Astrocyte (in vitro differentiated cells and primary cell): ENCODE measurements around the gene CACNA1C. TPM values are rescaled to one million over a fixed set of nuclear protein-coding genes. Genes with fewer than 3 reads are reported as not detected.

ENCODE experiments used
- DNase-seq: peaks from one replicate; pipeline ENCODE4 v3.0.0-alpha.2; 2010; ENCODE audit warnings: low read depth
- FAIRE-seq: peaks from 2 replicates; lab custom pipeline; 2011; peaks lifted over from hg19 to GRCh38; lab: Jason Lieb, UNC
- H2AFZ ChIP-seq: 2 replicates; pipeline ENCODE4 v1.6.0; 2012; ENCODE audit warnings: low read depth, low read length, inconsistent platforms
- H3K27ac ChIP-seq: 2 replicates; pipeline ENCODE4 v1.5.1; 2011; ENCODE audit warnings: low read depth, low read length, inconsistent platforms
- H3K27me3 ChIP-seq: 2 replicates; pipeline ENCODE4 v1.6.0; 2011; ENCODE audit warnings: low read length, inconsistent platforms; ENCODE audit not compliant: insufficient read depth
- H3K36me3 ChIP-seq: 2 replicates; pipeline ENCODE4 v1.5.1; 2011; ENCODE audit warnings: low read length, inconsistent platforms; ENCODE audit not compliant: insufficient read depth
- H3K4me1 ChIP-seq: 2 replicates; pipeline ENCODE4 v1.5.1; 2011; ENCODE audit warnings: low read length, inconsistent platforms; ENCODE audit not compliant: insufficient read depth
- H3K4me2 ChIP-seq: 2 replicates; pipeline ENCODE4 v1.6.0; 2012; ENCODE audit warnings: low read length, inconsistent platforms
- H3K4me3 ChIP-seq: 2 replicates; pipeline ENCODE4 v1.5.1; 2011; ENCODE audit warnings: low read depth, mild to moderate bottlenecking, low read length, inconsistent platforms; ENCODE audit not compliant: insufficient read depth
- H3K79me2 ChIP-seq: 2 replicates; pipeline ENCODE4 v1.6.0; 2012; ENCODE audit warnings: mild to moderate bottlenecking, low read length, inconsistent platforms; ENCODE audit not compliant: insufficient read depth
- H3K9ac ChIP-seq: 2 replicates; pipeline ENCODE4 v1.6.0; 2012; ENCODE audit warnings: mild to moderate bottlenecking, low read length, inconsistent platforms
- H3K9me3 ChIP-seq: 2 replicates; pipeline ENCODE4 v1.5.1; 2012; ENCODE audit warnings: low read depth, mild to moderate bottlenecking, low read length, inconsistent platforms; ENCODE audit not compliant: insufficient read depth
- H4K20me1 ChIP-seq: 2 replicates; pipeline ENCODE4 v1.6.0; 2012; ENCODE audit warnings: low read length, inconsistent platforms; ENCODE audit not compliant: insufficient read depth
- H3K27ac Mint-ChIP-seq: one replicate; pipeline ENCODE4 v1.8.0; 2021; ENCODE audit warnings: mild to moderate bottlenecking, mixed read lengths; ENCODE audit not compliant: unreplicated experiment
- H3K27me3 Mint-ChIP-seq: one replicate; pipeline ENCODE4 v1.8.0; 2021; ENCODE audit warnings: low read depth, mixed read lengths; ENCODE audit not compliant: unreplicated experiment
- H3K36me3 Mint-ChIP-seq: one replicate; pipeline ENCODE4 v1.8.0; 2021; ENCODE audit warnings: low read depth, mixed read lengths; ENCODE audit not compliant: unreplicated experiment
- H3K4me1 Mint-ChIP-seq: one replicate; pipeline ENCODE4 v1.8.0; 2021; ENCODE audit warnings: low read depth, mixed read lengths; ENCODE audit not compliant: unreplicated experiment
- H3K4me3 Mint-ChIP-seq: one replicate; pipeline ENCODE4 v1.8.0; 2021; ENCODE audit warnings: mild to moderate bottlenecking, moderate library complexity, mixed read lengths; ENCODE audit not compliant: unreplicated experiment
- H3K9me3 Mint-ChIP-seq: one replicate; pipeline ENCODE4 v1.8.0; 2021; ENCODE audit warnings: mild to moderate bottlenecking, mixed read lengths; ENCODE audit not compliant: unreplicated experiment
- CTCF ChIP-seq: IDR thresholded peaks from 2 replicates; pipeline ENCODE4 v1.5.1; 2011; ENCODE audit warnings: low read depth, mild to moderate bottlenecking, inconsistent platforms, low read length, moderate library complexity; ENCODE audit not compliant: insufficient read depth
- EZH2 ChIP-seq: IDR thresholded peaks from 2 replicates; pipeline ENCODE4 v1.6.1; 2012; ENCODE audit warnings: mild to moderate bottlenecking, low read length, inconsistent platforms; ENCODE audit not compliant: insufficient read depth
- total RNA-seq: library from RNA; stranded (reverse); gene quantifications from 2 replicates; pipeline ENCODE4 v1.2.1, GENCODE V29; 2021

CACNA1C gene
- total RNA-seq, 1 donor from 2014 or later: 2.1 TPM

- Histone ChIP-seq H3K4me3 (no peak overlapping the region), H4K20me1 (no peaks in the 10 kb centered on the region), H3K9me3 (no peaks in the 10 kb centered on the region), H2AFZ (no peak overlapping the region), H3K27ac (no peak overlapping the region), H3K27me3 (peaks cover 44% of the 10 kb centered on the region), H3K4me2 (no peak overlapping the region), H3K79me2 (no peaks in the 10 kb centered on the region), H3K36me3 (no peaks in the 10 kb centered on the region), H3K4me1 (no peaks in the 10 kb centered on the region), H3K9ac (no peak overlapping the region)
- peaks cover 61% of the 10 kb centered on the region for H3K27me3 Mint-ChIP-seq
- H3K9me3 Mint-ChIP-seq: peaks cover 15% of the 10 kb centered on the region
- DNase-seq (no peak), FAIRE-seq (no peak)
- H3K36me3 Mint-ChIP-seq: no peaks in the 10 kb centered on the region
- H3K27ac Mint-ChIP-seq: no peak overlapping the region
- peaks cover 1% of the 10 kb centered on the region for H3K4me1 Mint-ChIP-seq
- H3K4me3 Mint-ChIP-seq: no peak overlapping the region
- TF ChIP-seq EZH2 (no peak), CTCF (no peak)
These were observed 641.3 kb downstream of the CACNA1C start for GRCh38 chr12:2693980-2694610.

DNA sequence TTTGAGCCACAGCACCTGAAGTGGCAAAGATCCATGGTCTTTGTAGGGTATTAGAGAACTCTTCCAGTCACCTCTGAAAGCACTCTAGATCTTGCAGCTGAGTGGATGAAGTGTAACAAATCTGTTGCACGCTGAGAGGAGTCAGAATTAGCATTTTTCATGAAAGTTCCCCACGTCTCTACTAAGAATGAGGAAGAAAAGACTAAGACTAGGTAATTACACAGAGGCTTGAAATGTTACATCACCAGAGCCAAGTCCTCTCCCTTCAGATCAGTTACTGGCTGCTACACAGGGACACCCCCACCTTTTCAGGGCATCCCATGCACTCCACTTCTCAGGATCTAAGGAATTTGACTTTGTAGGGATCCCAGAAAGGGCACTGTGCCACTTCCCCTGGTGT is 643.3 kb downstream of the CACNA1C start:
- Histone ChIP-seq H3K4me1 (no peaks in the 10 kb centered on the region), H3K9me3 (no peaks in the 10 kb centered on the region), H3K27ac (no peak overlapping the region), H3K36me3 (no peaks in the 10 kb centered on the region), H2AFZ (no peak overlapping the region), H3K4me3 (no peak overlapping the region), H3K27me3 (peaks cover 44% of the 10 kb centered on the region), H4K20me1 (no peaks in the 10 kb centered on the region), H3K4me2 (no peak overlapping the region), H3K9ac (no peak overlapping the region), H3K79me2 (no peaks in the 10 kb centered on the region)
- Mint-ChIP-seq H3K4me3 (no peak overlapping the region), H3K27me3 (peaks cover 47% of the 10 kb centered on the region), H3K36me3 (no peaks in the 10 kb centered on the region), H3K9me3 (peaks cover 24% of the 10 kb centered on the region), H3K4me1 (no peaks in the 10 kb centered on the region), H3K27ac (no peak overlapping the region)
- no peak for DNase-seq
- TF ChIP-seq CTCF (no peak), EZH2 (no peak)
- FAIRE-seq: no peak

GRCh38 chr12:2697057-2697800 is 644.4 kb downstream of the CACNA1C start:
- no peaks in the 10 kb centered on the region for H3K36me3 Mint-ChIP-seq
- no peak for FAIRE-seq
- no peak overlapping the region for H2AFZ ChIP-seq

More at GRCh38 chr12:2697057-2697800, 644.4 kb downstream of the CACNA1C start:
- H3K79me2 ChIP-seq: no peaks in the 10 kb centered on the region
- no peaks in the 10 kb centered on the region for H3K4me1 ChIP-seq
- peaks cover 24% of the 10 kb centered on the region for H3K9me3 Mint-ChIP-seq
- no peak overlapping the region for H3K27ac ChIP-seq
- H3K27me3 Mint-ChIP-seq: peaks cover 50% of the 10 kb centered on the region
- no peak for TF ChIP-seq CTCF
- no peak for TF ChIP-seq EZH2
- H3K27ac Mint-ChIP-seq: no peak overlapping the region
- H3K9ac ChIP-seq: no peak overlapping the region
- DNase-seq: no peak
- no peak overlapping the region for H3K4me3 ChIP-seq
- H3K4me2 ChIP-seq: no peak overlapping the region
- no peak overlapping the region for H3K4me3 Mint-ChIP-seq
- peaks cover 39% of the 10 kb centered on the region for H3K27me3 ChIP-seq
- H3K9me3 ChIP-seq: no peaks in the 10 kb centered on the region
- no peaks in the 10 kb centered on the region for H3K4me1 Mint-ChIP-seq
- no peaks in the 10 kb centered on the region for H4K20me1 ChIP-seq
- H3K36me3 ChIP-seq: no peaks in the 10 kb centered on the region
